ENCODE results near the gene NTRK2. TPM values are rescaled to one million over a fixed set of nuclear protein-coding genes. Genes with fewer than 3 reads are reported as not detected.

NTRK2 gene
- polyA plus RNA-seq, 1 donor (not counting 4 experiments of a cell fraction or from before 2014, with no cell fraction given) = 0.08 TPM

GRCh38 chr9:84849049-84849448 lies 179.5 kb downstream of the NTRK2 start:
- H3K27ac ChIP-seq (ENCODE audit: control insufficient read depth, insufficient read depth, low read length) = no peak overlapping the region
- no peaks in the 10 kb centered on the region for H4K20me1 ChIP-seq (ENCODE audit: control insufficient read depth, extremely low read depth, insufficient read depth, low read length)
- dilution Hi-C loops (cut with MboI; ENCODE audit: extremely low pct_ligation_motif_present, low sequenced_read_pairs) = no loop called here
- TF ChIP-seq EZH2 (IDR thresholded peaks at IDR 0.05; ENCODE audit: low read length) (no peak), CTCF (optimal IDR thresholded peaks at IDR 0.05 in 1 of 3, IDR thresholded peaks at IDR 0.05 in 1 of 3, conservative IDR thresholded peaks at IDR 0.05 in 1 of 3; ENCODE audit: extremely low read depth in 1 of 3, insufficient read depth in 2 of 3, low read length in 3 of 3) (no peak)
- H3K27me3 ChIP-seq (ENCODE audit: control insufficient read depth, extremely low read depth, insufficient read depth, low read length) = no peaks in the 10 kb centered on the region
- H2AFZ ChIP-seq (ENCODE audit: control insufficient read depth, low read length) = no peak overlapping the region
- no peak overlapping the region for H3K4me2 ChIP-seq (ENCODE audit: control insufficient read depth, extremely low read depth, insufficient read depth, low read depth, low read length)
- FAIRE-seq = no peak
- H3K79me2 ChIP-seq (ENCODE audit: control insufficient read depth, insufficient read depth, low read length) = no peaks in the 10 kb centered on the region
- no peaks in the 10 kb centered on the region for H3K9me3 ChIP-seq (ENCODE audit: control insufficient read depth, low read depth, low read length)
- H3K4me1 ChIP-seq (ENCODE audit: control insufficient read depth, extremely low read depth, insufficient read depth, low read length) = peaks cover 15% of the 10 kb centered on the region
- H3K9ac ChIP-seq (ENCODE audit: control insufficient read depth, extremely low read depth, insufficient read depth, low read length) = no peak overlapping the region
- H3K36me3 ChIP-seq (ENCODE audit: control insufficient read depth in 2 of 2, extremely low read depth in 1 of 2, insufficient read depth in 2 of 2, low read length in 2 of 2) = no peaks in the 10 kb centered on the region
- H3K4me3 ChIP-seq (ENCODE audit: control insufficient read depth in 2 of 3, extremely low read depth in 1 of 3, insufficient read depth in 2 of 3, low read depth in 1 of 3, low read length in 3 of 3) = no peak overlapping the region
- DNase-seq (ENCODE audit: low read depth, low spot score) = no peak
- no peaks in the 10 kb centered on the region for H3K9me1 ChIP-seq (ENCODE audit: control insufficient read depth, extremely low read depth, insufficient read depth, low read length)

- Histone ChIP-seq H3K4me2 (ENCODE audit: control insufficient read depth, extremely low read depth, insufficient read depth, low read depth, low read length) (no peak overlapping the region), H3K27me3 (ENCODE audit: control insufficient read depth, extremely low read depth, insufficient read depth, low read length) (no peaks in the 10 kb centered on the region), H3K9me3 (ENCODE audit: control insufficient read depth, low read depth, low read length) (no peaks in the 10 kb centered on the region), H3K9ac (ENCODE audit: control insufficient read depth, extremely low read depth, insufficient read depth, low read length) (no peak overlapping the region), H3K79me2 (ENCODE audit: control insufficient read depth, insufficient read depth, low read length) (no peaks in the 10 kb centered on the region), H2AFZ (ENCODE audit: control insufficient read depth, low read length) (no peak overlapping the region), H3K9me1 (ENCODE audit: control insufficient read depth, extremely low read depth, insufficient read depth, low read length) (no peaks in the 10 kb centered on the region), H3K4me3 (ENCODE audit: control insufficient read depth in 2 of 3, extremely low read depth in 1 of 3, insufficient read depth in 2 of 3, low read depth in 1 of 3, low read length in 3 of 3) (no peak overlapping the region), H3K36me3 (ENCODE audit: control insufficient read depth in 2 of 2, extremely low read depth in 1 of 2, insufficient read depth in 2 of 2, low read length in 2 of 2) (no peaks in the 10 kb centered on the region), H3K4me1 (ENCODE audit: control insufficient read depth, extremely low read depth, insufficient read depth, low read length) (peaks cover 15% of the 10 kb centered on the region), H4K20me1 (ENCODE audit: control insufficient read depth, extremely low read depth, insufficient read depth, low read length) (no peaks in the 10 kb centered on the region), H3K27ac (ENCODE audit: control insufficient read depth, insufficient read depth, low read length) (no peak overlapping the region)
- FAIRE-seq = no peak
- DNase-seq (ENCODE audit: low read depth, low spot score) = no peak
- dilution Hi-C loops (cut with MboI; ENCODE audit: extremely low pct_ligation_motif_present, low sequenced_read_pairs) = no loop called here
- TF ChIP-seq CTCF (optimal IDR thresholded peaks at IDR 0.05 in 1 of 3, IDR thresholded peaks at IDR 0.05 in 1 of 3, conservative IDR thresholded peaks at IDR 0.05 in 1 of 3; ENCODE audit: extremely low read depth in 1 of 3, insufficient read depth in 2 of 3, low read length in 3 of 3) (no peak), EZH2 (IDR thresholded peaks at IDR 0.05; ENCODE audit: low read length) (no peak)
These were observed 181.4 kb downstream of the NTRK2 start for GRCh38 chr9:84850830-84851392.
